SK-N-SH (cell line): ENCODE results near the gene FAT1.

Experiments
- NFIC ChIP-seq: IDR thresholded peaks from 2 replicates; pipeline ENCODE4 v1.4.0; 2012; ENCODE audit warnings: borderline replicate concordance
- RAD21 ChIP-seq: IDR thresholded peaks from 2 replicates; pipeline ENCODE4 v1.6.1; 2012; ENCODE audit warnings: mild to moderate bottlenecking, low read length
- RFX5 ChIP-seq: IDR thresholded peaks from 2 replicates; pipeline ENCODE4 v1.6.1; 2012; ENCODE audit warnings: mild to moderate bottlenecking, improper control_type of control experiment, low read length
- YY1 ChIP-seq: IDR thresholded peaks from 2 replicates; pipeline ENCODE4 v1.4.0; 2012; ENCODE audit warnings: low read depth, mild to moderate bottlenecking
- TF ChIP-seq, protein P1 (sequence below): fragments of 200-600 bp; sonication (generic); IDR thresholded peaks from 2 replicates; pipeline ENCODE4 v1.6.1; 2017; ENCODE audit warnings: antibody characterized with exemption, mild to moderate bottlenecking, moderate library complexity

DNA sequence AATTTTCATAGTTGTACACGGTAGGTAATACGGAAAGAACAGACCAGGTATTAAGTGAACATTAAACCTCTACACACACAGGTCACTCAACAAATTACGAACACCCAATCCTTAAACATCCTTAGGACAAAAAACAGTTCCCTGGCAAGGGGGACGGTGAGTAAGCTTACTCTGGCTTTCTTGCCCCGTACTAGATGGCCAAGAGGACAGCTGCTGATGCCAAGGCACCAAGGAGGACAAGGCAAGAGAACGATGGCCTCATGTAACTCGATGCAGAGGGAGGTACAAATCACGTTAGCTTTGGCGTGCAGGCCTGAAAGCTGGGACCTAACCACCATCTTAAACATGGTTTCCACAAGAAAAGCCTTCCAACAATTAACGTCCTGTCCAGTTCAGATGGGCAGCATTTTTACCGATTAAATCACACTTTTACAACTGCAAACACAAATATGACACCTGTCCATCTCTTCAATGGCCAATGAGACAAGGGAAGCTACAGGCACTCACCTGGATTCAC lies 23.7 kb downstream of the FAT1 start:
- TF ChIP-seq RFX5, result no peak
- TF ChIP-seq, protein P1, sequence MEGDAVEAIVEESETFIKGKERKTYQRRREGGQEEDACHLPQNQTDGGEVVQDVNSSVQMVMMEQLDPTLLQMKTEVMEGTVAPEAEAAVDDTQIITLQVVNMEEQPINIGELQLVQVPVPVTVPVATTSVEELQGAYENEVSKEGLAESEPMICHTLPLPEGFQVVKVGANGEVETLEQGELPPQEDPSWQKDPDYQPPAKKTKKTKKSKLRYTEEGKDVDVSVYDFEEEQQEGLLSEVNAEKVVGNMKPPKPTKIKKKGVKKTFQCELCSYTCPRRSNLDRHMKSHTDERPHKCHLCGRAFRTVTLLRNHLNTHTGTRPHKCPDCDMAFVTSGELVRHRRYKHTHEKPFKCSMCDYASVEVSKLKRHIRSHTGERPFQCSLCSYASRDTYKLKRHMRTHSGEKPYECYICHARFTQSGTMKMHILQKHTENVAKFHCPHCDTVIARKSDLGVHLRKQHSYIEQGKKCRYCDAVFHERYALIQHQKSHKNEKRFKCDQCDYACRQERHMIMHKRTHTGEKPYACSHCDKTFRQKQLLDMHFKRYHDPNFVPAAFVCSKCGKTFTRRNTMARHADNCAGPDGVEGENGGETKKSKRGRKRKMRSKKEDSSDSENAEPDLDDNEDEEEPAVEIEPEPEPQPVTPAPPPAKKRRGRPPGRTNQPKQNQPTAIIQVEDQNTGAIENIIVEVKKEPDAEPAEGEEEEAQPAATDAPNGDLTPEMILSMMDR, result no peak
- no peak for TF ChIP-seq NFIC
- TF ChIP-seq RAD21, result no peak
- no peak for TF ChIP-seq YY1
